Fibroblast of upper back skin (primary cell): Measurements from ENCODE around the gene MEMO1.
"Not testable (repeated sequence)": the region's sequence is repeated elsewhere in the genome, so short reads cannot be mapped to it uniquely, and the experiment has no call there.

Experiments used
- DNase-seq: peaks from one replicate; pipeline ENCODE4 v3.0.0-alpha.2; 2013

MEMO1 gene

DNA sequence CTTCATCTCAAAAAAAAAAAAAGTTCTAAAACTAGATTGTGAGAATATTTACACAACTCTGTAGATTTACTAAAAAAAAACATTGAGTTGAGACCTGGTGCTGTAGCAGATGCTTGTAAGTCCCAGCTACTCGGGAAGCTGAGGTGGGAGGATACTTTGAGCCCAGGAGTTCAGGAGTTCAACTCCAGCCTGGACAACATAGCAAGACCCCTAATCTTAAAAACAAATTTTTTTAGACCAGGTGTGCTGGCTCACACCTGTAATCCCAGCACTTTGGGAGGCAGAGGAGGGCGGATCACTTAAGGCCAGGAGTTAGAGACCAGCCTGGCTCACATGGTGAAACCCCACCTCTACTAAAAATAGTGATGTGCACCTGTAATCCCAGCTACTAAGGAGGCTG, 108.9 kb downstream of the MEMO1 start:
- no peak for DNase-seq

DNA sequence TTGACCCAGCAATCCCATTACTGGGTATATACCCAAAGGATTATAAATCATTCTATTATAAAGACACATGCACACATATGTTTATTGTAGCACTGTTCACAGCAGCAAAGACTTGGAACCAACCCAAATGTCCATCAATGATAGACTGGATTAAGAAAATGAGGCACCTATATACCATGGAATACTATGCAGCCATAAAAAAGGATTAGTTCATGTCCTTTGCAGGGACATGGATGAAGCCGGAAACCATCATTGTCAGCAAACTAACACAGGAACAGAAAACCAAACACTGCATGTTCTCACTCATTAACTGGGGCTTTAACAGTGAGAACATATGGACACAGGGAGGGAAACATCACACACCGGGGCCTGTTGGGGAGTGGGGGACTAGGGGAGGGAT, 110.7 kb downstream of the MEMO1 start:
- not testable (repeated sequence) for DNase-seq

DNA sequence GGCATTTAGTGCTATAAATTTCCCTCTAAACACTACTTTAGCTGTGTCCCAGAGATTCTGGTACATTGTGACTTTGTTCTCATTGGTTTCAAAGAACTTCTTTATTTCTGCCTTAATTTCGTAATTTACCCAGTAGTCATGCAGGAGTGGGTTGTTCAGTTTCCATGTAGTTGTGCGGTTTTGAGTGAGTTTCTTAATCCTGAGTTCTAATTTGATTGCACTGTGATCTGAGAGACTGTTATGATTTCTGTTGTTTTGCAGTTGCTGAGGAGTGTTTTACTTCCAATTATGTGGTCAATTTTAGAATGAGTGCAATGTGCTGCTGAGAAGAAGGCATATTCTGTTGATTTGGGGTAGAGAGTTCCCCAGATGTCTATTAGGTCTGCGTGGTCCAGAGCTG, 112.5 kb downstream of the MEMO1 start:
- not testable (repeated sequence) for DNase-seq

DNA sequence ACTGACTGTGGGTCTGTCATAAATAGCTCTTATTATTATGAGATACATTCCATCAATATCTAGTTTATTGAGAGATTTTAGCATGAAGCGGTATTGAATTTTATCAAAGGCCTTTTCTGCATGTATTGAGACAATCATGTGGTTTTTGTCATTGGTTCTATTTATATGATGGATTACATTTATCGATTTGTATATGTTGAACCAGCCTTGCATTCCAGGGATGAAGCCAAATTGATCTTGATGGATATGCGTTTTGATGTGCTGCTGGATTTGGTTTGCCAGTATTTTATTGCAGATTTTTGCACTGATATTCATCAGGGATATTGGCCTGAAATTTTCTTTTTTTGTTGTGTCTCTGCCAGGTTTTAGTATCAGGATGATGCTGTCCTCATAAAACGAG, 113.5 kb downstream of the MEMO1 start:
- not testable (repeated sequence) for DNase-seq

- no peak for DNase-seq
These were observed 114.5 kb downstream of the MEMO1 start for GRCh38 chr2:31896293-31896692.

- DNase-seq: no peak
These were observed 116.2 kb downstream of the MEMO1 start for GRCh38 chr2:31894656-31895055.

GRCh38 chr2:31893094-31893493, 117.7 kb downstream of the MEMO1 start:
- no peak for DNase-seq

GRCh38 chr2:31889044-31889443, 121.8 kb downstream of the MEMO1 start:
- DNase-seq: no peak

DNA sequence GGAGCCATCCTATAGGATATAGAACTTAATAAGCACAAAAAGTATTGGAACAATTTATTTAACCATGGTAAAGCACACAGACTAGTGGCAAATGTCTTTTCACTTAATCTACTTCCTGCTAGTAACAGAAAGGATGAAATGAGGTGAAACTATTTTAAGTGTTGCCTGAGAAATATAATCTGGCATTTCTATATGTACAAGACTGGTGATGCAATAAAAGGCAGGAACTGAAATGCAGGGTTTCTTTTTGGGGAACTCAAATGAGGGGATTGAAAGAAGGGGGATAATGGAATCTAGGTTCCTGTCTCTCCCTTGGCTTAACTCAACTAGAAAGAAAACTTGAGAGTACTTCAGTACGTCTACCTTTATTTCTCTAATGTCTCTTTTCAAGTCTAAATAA, 122.3 kb downstream of the MEMO1 start:
- peak; percentile 50 for DNase-seq

GRCh38 chr2:31886700-31887099, 124.1 kb downstream of the MEMO1 start:
- no peak for DNase-seq

GRCh38 chr2:31877008-31877407, 133.8 kb downstream of the MEMO1 start:
- no peak for DNase-seq

DNA sequence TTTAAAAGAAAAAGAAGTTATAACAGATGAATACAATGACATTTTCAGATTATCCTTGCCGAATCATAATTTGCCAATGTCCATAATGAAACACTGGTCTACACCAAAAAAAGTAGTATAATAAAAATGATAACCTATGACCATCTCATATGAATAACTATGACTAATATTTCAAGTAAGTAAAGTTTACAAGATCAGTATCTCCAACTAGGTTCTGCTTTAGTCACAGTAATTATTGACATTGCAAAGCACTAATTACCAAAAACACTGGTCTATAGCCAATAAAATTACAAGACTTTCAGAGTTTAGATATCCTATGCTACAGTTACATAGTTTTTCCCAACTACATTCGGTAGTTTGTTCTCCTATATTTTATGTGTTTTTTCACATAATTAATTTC, 136.7 kb downstream of the MEMO1 start:
- no peak for DNase-seq

DNA sequence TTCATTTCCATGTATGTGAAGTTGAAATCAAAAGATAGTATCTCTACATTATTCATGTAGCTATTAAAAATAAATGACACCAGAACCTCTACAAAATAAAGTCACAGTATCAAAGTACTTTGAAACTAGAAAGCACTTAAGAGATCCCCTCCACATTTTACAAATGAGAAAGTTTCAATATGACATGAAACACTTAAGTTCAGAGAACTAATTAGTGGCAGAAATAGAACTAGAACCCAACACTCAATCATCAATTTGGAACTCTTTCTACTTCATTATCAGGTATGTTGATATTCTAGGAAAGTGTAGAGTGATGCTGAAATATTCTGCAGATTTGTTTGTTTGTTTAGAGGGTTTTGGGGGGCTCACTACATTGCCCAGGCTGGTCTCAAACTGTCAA, 145.6 kb downstream of the MEMO1 start:
- DNase-seq: no peak

DNA sequence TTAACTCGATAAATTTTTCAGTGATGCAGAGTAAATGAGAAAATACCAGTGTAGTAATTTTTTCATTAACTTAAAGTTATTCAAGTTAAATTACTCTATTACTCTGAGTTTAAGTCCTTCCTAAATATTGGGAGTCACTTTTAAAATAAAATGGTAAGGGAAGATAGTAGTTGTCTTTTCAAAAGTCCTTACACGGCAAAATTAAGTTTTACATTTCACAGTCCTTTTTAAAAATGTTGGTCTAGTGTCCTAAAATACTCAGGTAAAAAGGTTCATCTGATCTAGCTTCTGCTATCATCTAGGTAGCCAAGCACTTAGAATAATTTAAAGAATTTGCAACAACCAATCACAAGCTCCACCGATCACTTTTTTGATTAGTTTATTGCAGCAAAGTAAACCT, 146.9 kb downstream of the MEMO1 start:
- no peak for DNase-seq

DNA sequence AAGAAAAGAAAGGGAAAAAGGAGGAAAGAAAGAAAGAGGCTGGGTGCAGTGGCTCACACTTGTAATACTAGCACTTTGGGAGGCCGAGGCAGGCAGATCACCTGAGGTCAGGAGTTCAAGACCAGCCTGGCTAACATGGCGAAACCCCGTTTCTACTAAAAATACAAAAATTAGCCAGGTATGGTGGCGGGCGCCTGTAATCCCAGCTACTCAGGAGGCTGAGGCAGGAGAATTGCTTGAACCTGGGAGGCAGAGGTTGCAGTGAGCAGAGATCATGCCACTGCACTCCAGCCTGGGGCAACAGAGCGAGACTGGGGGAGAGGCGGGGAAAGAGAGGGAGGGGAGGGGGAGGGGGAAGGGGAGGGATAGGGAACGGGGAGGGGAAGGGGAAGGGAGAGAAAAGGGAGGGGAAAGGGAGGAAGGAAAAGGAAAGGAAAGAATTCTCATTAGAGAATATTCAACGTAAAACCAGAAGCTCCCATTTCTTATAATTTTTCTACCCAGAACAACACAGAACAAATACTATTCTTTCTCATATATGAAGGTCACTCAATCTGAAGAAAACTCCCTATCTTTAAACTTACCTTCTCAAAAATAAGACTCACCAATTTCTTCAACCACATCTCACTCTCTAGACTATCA, 147.7 kb downstream of the MEMO1 start:
- DNase-seq: not testable (repeated sequence)

GRCh38 chr2:31859959-31860358, 150.8 kb downstream of the MEMO1 start:
- DNase-seq: no peak

DNA sequence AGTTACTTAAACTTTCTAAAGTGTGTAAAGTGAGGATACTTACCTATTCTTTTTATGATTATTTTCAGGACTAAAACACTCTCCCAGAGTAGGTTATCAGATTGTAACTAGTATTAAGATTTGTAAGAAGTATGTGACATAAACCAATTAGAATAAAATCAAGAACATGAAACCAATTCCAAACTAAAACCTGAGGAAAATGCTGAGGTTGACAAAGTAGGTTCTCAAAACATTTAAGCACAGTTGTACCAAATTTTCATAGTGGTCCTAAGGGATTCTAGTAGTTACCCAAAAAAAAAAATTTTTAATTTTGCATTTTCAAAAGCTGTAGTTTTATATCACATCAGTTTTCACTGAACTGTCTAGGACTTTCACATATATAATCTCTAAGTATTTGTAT, 157.3 kb downstream of the MEMO1 start:
- no peak for DNase-seq

DNA sequence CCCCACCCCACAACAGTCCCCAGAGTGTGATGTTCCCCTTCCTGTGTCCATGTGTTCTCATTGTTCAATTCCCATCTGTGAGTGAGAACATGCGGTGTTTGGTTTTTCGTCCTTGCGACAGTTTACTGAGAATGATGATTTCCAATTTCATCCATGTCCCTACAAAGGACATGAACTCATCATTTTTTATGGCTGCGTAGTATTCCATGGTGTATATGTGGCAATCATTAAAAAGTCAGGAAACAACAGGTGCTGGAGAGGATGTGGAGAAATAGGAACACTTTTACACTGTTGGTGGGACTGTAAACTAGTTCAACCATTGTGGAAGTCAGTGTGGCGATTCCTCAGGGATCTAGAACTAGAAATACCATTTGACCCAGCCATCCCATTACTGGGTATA, 168.7 kb downstream of the MEMO1 start:
- not testable (repeated sequence) for DNase-seq

- no peak for DNase-seq
These were observed 175.4 kb downstream of the MEMO1 start for GRCh38 chr2:31835450-31835849.

GRCh38 chr2:31832363-31832762, 178.4 kb downstream of the MEMO1 start:
- DNase-seq: no peak

GRCh38 chr2:31831585-31831984, 179.2 kb downstream of the MEMO1 start:
- DNase-seq: no peak

DNA sequence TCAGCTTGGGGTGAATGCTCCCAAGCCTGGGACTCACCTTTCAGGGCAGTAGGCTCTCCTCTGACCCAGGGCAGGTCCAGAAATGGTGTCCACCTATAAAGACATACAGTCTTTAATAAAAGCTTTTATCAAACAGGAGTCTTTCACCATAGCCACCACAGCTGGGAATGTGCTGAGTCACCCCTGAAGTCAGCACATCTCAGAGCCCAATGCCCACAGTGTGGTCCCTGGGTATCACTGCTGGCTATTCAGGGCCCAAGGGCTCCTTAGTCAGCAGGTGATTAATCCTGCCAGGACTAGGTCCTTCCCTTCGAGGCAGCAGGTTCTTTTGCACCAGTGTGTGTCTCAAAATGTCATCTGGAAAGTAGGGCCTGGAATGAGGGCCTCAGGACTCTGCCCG, 181.9 kb downstream of the MEMO1 start:
- DNase-seq: no peak

DNA sequence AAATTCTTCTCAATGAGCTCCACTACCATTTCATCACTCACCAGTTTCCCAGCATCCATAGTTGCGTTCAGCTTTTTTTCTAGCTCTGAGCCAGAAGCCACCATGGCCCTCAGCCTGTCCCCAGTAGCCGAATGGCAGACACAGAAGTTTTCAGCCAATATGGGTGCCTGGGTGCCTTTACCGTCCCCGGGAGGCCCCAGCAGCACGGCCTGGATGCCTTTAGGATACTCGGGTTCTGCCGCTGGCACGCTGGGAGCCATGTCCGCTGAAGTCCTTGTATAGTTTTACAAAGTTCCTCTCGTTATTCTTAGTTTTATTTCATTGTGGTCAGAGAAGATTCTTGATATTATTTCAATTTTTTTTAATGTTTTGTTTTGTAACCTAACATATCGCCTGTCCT, 187.2 kb downstream of the MEMO1 start:
- DNase-seq: no peak

DNA sequence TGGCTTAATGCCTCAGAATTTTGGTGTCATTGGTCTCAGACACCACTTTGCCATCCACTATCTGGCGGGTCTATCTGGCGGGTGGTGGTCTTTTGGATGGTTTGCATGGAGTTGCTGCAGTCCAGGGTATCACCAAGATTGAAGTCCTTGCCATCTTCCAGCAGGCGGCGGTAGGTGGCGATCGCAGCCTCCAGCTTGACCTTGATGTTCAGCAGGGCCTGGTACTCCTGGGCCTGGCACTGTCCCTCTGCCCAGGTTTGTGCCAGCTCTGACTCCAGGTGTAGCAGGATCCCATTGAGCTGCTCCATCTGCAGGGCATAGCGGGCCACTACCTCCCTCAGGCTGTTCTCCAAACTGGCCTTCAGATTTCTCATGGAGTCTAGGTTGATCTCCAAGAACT, 188.2 kb downstream of the MEMO1 start:
- DNase-seq: no peak
